ENCODE data around the gene SPAG16.

- TF ChIP-seq CTCF (conservative IDR thresholded peaks at IDR 0.05) (no peak), ZFX (IDR thresholded peaks at IDR 0.05) (no peak)
Measured at GRCh38 chr2:214014551-214015220, 730.4 kb downstream of the SPAG16 start.
